ENCODE measurements around the gene RINL.

RINL gene

GRCh38 chr19:38907670-38908069, 29.6 kb upstream of the RINL start:
- DNase-seq (ENCODE audit: extremely low read depth, insufficient read length), result no peak
- Histone ChIP-seq H3K4me3 (replicated peaks; ENCODE audit: low read depth, low read length) (no peak overlapping the region), H3K36me3 (ENCODE audit: control insufficient read depth, insufficient read depth, low read length) (peaks cover 9% of the 10 kb centered on the region), H3K27me3 (replicated peaks; ENCODE audit: control insufficient read depth, insufficient read depth, low read length) (no peaks in the 10 kb centered on the region)
- TF ChIP-seq CTCF (IDR thresholded peaks at IDR 0.05; ENCODE audit: insufficient read depth, low read length, poor library complexity, severe bottlenecking), result no peak

- Histone ChIP-seq H3K36me3 (ENCODE audit: control insufficient read depth, insufficient read depth, low read length) (peaks cover 9% of the 10 kb centered on the region), H3K4me3 (replicated peaks; ENCODE audit: low read depth, low read length) (no peak overlapping the region), H3K27me3 (replicated peaks; ENCODE audit: control insufficient read depth, insufficient read depth, low read length) (no peaks in the 10 kb centered on the region)
- DNase-seq (ENCODE audit: extremely low read depth, insufficient read length), result no peak
- TF ChIP-seq CTCF (IDR thresholded peaks at IDR 0.05; ENCODE audit: insufficient read depth, low read length, poor library complexity, severe bottlenecking), result no peak
Measured at GRCh38 chr19:38907227-38907626, 29.2 kb upstream of the RINL start.

GRCh38 chr19:38905620-38906019, 27.5 kb upstream of the RINL start:
- Histone ChIP-seq H3K36me3 (ENCODE audit: control insufficient read depth, insufficient read depth, low read length) (peaks cover 9% of the 10 kb centered on the region), H3K27me3 (replicated peaks; ENCODE audit: control insufficient read depth, insufficient read depth, low read length) (no peaks in the 10 kb centered on the region), H3K4me3 (replicated peaks; ENCODE audit: low read depth, low read length) (no peak overlapping the region)
- DNase-seq (ENCODE audit: extremely low read depth, insufficient read length), result no peak
- TF ChIP-seq CTCF (IDR thresholded peaks at IDR 0.05; ENCODE audit: insufficient read depth, low read length, poor library complexity, severe bottlenecking), result no peak

- no peaks in the 10 kb centered on the region for H3K27me3 ChIP-seq (replicated peaks; ENCODE audit: control insufficient read depth, insufficient read depth, low read length)
- DNase-seq (ENCODE audit: extremely low read depth, insufficient read length), result no peak
- TF ChIP-seq CTCF (IDR thresholded peaks at IDR 0.05; ENCODE audit: insufficient read depth, low read length, poor library complexity, severe bottlenecking), result no peak
- peaks cover 9% of the 10 kb centered on the region for H3K36me3 ChIP-seq (ENCODE audit: control insufficient read depth, insufficient read depth, low read length)
- H3K4me3 ChIP-seq (replicated peaks; ENCODE audit: low read depth, low read length), result no peak overlapping the region
Measured at GRCh38 chr19:38904581-38905539, 26.8 kb upstream of the RINL start.

GRCh38 chr19:38901683-38902082, 23.6 kb upstream of the RINL start:
- no peak for DNase-seq (ENCODE audit: extremely low read depth, insufficient read length)
- no peak for TF ChIP-seq CTCF (IDR thresholded peaks at IDR 0.05; ENCODE audit: insufficient read depth, low read length, poor library complexity, severe bottlenecking)
- peaks cover 2% of the 10 kb centered on the region for H3K36me3 ChIP-seq (ENCODE audit: control insufficient read depth, insufficient read depth, low read length)
- H3K27me3 ChIP-seq (replicated peaks; ENCODE audit: control insufficient read depth, insufficient read depth, low read length), result no peaks in the 10 kb centered on the region
- no peak overlapping the region for H3K4me3 ChIP-seq (replicated peaks; ENCODE audit: low read depth, low read length)
